CD4-positive, alpha-beta T cell treated with Interleukin-21 for 1 hour (primary cell): ENCODE data around the gene AGPS.
"Not testable (repeated sequence)": the region's sequence is repeated elsewhere in the genome, so short reads cannot be mapped to it uniquely, and the experiment has no call there.

Experiments used
- DNase-seq: peaks from one replicate; pipeline ENCODE4 v3.0.0-alpha.2; 2020

The AGPS gene

DNA sequence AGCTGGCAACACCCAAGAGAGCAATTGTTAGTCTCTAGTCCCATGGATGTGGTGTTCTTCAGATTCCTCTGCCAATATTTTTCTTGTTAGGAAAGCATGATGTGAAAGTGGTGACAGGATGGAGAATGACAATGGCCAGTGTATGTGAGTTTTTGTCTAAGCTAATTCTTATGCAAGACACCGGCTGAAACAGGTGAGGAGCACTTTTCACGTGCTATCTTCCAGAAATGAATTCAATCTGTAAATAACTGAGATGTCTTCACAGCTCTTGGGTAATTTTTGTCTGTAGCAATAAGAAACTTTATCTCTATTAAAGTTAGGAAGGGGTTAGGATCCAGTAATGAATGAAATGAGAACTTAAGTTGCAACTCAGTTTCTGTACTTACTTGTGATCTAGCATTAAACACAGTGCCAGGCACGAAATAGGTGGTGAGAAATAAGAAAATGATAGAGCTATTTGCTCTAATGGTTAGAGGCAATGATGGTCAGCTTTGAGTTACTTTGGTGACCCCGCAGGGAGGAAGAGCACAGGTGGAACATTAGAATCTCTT lies 676 bp upstream of the AGPS start:
- no peak for DNase-seq

DNA sequence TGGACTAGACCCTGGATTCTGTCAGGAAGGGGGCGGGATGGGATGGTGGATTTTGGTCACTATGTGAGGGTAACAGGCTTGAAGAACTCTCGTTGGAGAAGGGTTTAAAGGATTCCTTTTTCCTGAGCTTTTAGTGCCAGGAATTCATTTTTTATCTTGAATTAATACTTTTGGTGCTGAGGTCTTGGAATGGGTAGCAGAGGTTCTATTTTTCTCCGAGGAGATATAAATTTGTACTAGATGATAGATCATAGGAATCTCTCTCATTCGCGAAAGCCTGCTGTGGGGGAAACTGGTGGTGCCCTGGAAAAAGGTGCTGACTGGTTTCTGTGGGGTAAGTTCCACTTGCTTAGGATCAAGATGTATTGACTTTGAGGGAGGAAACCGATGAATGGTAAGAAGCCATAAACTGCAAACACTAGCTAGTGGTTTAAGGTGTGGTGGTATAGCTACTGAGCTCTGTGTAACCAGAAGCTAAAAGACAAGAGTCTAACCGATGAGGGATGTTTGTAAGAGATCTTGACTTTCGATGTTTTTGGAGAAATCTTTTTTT lies 706 bp downstream of the AGPS start:
- DNase-seq, result peak; percentile 13

DNA sequence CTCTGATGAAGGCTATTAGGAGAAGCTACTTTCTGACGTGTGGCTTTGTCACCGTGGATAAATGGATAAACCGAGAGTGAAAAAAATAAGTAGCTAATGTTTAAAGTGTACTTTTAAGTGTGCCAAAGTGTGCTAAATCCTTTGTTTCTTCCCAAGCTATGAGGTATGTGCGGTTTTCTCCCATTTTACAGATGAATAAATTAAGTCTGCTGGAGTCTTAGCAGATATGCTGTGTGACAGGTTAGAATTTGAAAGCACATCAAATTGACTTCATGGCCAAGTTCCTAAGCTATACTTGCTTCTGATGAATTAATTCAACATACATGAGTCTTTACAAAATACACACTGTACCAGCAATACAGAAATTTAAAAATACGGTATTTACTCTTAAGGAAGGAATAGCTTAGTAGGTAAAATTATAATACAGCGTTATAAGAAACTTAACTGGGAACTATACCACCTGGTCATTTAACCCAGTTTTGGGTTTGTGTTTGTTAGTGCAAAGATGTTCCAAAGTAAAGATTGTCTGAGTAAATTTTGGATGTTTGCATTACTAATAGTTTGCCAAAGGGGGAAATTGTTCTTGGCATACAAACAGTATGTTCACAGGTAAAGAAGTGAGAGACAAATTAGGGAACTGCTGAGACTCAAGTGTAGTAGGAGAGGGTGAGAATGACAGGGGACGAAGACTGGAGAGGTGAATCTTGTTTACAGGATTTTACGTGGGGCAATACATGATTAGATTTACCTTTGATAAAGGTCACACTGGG lies 1.4 kb downstream of the AGPS start:
- no peak for DNase-seq

DNA sequence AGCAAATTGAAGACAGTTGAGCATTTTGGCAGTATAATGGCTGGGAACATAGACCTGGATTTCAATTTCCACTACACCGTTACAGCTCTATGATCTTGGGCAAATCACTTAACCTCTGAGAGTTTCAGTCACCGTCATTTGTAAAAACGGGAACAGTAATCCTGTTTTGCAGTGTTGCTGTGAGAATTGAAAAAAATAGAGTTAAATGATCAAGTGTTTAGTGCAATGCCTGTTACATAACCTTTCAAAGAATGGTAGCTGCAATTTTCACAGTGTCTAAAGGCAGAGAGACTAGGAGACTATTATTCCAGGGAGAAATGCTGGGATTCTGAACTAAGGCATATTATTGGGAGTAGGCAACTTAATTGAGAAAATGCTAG lies 2.0 kb downstream of the AGPS start:
- no peak for DNase-seq

DNA sequence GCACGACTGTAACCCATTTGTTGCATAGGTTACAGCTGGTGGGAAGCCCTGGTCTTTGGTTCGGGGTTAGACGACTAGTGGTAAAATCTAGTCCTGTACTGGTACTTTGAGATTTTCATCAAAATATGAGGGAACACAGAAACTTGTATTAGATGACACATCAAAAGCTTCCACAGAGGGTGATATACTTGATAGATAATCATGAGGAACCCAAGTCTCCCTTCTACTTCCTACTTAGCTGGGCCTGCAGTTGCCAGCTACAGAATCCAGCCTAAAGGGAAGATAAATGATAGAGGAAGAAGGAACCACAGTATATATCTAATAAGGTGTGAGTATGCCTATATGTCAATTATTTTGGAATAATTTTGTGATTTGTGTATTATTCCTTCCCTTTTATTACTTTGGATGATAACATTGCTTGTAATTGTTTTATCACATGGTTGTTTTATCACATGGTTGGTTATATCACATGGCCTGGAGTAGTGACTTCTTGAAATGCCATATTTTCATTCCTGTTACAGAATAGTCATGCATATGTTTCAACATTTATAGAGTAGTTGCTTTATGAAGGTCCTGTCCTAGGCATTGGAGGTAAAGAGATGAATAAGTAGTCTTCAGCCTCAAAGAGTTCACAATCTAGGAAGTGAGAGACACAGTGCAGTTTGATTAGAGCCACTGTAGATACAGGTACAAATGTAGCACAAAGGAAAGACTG lies 2.9 kb downstream of the AGPS start:
- DNase-seq, result no peak

DNA sequence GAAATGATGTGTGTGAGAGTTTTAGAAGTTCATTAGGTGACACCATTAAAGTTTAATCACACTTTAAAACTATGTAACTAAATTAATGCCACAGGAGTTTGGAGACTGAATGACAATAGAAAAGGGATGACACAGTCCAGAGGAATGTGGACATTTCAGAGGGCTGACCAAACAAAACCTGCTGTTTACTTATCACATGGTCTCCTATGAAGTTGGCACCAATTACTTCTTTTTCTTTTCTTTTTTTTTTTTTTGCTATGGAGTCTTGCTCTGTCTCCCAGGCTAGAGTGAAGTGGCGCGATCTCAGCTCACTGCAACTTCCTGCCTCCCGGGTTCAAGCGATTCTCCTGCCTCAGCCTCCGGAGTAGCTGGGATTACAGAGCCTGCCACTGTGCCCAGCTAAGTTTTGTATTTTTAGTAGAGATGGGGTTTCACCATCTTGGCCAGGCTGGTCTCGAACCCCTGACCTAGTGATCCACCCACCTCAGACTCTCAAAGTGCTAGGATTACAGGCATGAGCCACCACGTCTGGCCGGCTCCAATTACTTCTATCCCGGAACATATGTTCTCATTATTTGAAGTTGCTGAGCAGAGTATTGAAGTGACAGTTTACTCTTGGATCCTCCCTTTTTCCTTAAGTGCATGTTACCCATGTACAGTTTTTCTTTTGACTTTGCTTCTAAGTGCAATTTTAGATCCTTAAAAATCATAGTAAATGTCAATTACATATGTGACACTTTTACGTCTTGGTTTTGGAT lies 4.3 kb downstream of the AGPS start:
- DNase-seq, result no peak

DNA sequence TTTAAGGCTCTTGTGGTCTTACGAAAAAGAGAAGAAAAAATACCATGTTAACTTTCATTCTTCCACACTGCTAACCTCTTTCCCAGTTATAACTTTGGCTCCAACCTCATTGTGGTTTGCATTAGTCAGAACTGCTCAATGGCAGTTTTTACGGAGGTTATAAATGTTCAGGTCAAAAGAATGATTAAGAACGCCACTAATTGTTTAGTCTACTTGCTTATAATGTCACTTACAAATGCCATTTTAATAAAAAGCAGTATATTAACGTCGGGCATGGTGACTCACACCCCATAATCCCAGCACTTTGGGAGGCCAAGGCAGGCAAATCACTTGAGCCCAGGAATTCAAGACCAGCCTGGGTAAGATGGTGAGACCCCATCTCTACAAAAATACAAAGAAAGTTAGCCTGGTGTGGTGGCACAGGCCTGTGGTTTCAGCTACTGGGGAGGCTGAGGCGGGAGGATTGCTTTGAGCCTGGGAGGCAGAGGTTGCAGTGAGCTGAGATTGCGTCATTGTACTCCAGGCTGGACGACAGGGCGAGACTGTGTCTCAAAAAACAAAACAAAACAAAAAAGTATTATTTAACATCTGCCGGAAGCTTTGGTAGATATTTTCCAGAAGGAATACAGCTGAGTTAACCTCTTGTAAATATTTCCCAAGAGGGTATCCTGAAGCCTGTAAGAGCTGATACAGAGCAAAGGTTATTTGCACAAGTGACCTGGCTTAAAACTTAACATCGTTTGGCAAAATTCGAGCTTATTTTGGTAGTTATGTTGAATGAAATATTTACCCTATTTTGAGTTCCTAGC lies 5.1 kb downstream of the AGPS start:
- DNase-seq, result no peak

DNA sequence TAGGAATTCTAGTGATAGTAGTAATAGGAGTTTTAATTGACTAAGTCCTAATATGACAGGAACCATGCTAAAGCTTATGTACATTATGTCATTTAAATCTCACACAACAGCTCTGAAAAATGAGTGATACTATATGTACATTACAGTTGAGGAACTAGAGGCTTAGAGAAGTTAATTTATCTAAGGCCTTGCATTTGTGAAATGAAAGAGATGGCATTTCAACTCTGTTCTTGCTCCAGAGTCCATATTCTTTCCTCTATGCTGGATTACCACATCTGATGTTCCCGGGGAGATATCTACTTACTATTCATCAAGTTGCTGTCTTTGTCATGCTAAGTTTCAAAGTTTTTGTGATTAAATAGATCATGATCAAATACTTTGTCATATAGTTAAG lies 5.7 kb downstream of the AGPS start:
- no peak for DNase-seq

DNA sequence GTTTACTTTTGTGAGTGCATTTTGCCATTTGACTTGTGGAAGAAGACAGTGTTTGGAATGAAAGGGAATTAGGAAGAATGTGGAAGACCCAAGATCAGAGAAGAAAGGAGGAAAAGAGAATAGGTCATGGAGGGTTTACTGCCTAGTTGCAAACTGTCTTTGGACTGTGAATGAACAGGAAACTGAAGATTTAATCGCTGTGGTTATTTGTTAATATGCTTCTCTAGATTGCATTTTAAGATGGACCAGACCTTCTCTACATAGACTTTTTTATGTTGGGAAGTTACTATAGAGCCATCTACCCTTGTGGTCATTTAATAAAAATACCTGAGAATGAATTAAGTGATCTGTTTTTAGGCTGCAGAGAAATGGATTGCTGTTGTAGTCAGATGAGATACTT lies 6.2 kb downstream of the AGPS start:
- DNase-seq, result no peak

DNA sequence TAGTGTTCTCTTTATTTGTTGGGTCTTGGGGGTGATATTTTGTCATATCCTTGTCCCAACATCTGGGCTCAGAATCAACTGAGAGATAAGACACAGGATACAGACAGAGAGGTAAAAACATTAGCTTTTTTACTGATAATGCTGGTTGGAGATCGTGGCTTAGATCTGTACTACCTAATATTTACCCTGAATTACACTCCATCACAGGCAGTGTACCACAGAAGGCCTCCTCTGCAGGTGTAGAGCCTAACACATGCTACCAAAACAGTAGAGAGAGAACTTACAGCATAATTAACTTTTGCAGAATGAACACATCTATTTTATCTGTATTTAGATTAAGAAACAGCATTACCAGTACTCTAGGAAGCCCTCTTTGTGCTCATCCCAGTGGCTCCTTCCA lies 6.8 kb downstream of the AGPS start:
- no peak for DNase-seq

DNA sequence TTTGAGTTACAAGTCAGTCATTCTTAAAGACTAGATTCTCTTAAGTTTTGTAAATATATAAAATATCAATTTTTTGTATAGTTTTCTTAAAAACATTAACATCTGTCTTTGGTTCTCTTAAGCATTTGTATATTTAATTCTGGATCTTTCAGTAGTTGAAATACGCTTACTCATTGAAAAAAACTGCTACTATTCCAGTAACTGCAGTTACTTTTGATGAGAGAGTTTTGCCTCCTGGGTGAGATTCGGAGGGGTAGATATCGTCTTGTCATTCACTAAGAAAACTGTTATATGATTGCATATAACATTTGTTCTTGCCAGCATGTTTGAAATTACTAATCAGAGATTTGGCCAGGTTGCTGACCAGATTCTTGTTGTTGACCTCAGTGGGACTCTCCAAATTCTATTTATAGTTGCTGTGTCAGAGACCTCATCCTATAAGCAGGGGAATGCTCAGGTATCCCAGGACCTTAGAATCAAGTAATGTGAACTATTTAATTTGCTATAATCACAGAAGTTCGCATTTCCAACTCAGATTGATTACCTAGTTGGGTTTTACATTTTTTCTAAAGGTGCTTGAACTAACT lies 7.9 kb downstream of the AGPS start:
- DNase-seq, result no peak

DNA sequence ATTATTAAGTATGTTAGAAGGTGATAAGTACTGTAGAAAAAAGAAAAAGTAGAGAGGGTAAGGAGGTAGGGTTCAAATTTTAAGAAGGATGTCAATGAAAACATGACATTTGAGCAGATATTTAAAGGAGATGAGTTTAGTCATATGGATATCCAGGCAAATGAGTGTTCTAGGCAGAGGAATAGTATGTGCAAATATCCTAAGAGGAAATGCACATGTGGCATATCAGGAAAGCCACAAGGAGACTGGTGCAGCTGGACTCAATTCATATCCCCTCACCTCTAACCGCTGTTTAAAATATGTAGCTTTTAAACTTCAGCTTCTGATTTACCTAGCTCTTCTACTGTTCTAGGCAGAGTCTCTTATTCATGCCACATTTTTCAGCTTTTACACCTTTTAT lies 9.5 kb downstream of the AGPS start:
- DNase-seq, result no peak

DNA sequence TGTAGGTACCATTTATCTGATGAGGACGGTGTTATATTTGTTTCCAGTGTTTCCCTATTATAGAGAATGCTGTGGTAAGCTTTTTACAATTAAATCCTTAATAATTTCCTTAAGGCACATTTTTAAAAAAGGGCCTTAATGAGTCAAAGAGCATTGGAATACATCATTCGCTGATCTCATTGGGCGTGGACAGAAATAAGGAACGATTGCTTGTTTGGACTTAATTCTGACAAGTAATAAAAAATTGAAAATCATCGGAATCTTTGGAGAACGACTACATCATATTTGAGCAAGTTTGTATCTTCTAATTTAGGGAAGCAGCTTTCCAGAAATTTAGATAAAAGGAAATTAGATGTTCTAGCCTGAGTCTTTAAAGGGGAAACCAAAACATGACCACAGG lies 11.3 kb downstream of the AGPS start:
- no peak for DNase-seq

DNA sequence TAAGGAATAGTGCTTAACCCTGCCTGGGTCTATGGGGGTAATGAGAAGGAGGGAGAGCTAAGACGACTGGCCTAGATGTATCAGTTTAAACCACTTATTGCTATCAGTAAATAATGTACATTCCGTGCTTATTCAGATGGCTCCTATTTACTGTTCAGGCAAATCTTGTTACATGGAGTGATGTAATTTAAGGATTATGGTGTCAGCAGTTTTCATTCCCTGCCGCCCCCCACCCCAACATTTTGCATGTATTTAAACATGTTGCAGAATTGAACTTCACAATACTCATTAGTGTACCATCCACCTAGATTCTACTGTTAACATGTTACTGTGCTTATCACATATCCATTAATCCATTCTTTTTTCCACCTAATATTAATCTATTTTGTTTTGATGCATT lies 11.7 kb downstream of the AGPS start:
- DNase-seq, result no peak

DNA sequence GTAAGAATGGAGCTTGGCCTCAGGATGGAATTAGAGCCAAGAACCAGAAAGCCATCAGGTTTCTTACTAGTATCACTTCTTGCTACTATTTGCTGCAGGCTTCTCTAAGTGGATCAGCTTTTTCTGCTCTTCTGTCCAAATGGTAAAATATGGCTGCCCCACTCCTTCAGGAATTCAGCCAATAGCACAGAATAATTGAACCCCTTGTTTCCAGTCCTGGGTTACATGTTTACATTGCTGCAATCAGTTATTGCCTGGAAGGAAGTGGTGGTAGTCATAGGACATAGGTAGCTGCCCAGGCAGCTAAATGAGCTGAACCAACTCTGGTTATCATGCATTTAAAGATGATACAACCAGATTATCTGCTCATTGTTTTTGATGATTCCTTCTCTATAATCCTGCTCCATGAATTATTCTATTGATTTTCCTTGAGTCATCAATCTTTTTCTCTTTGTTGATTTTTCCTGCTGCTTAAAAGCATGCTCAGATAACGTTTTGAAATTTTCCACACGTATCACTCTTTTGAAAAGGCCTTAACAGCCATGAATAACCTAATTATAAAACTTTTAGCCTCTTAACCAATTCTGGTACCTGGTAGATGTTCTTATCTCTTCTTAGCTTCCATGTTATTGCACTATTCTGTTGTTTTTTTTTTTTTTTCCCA lies 12.6 kb downstream of the AGPS start:
- DNase-seq, result no peak

DNA sequence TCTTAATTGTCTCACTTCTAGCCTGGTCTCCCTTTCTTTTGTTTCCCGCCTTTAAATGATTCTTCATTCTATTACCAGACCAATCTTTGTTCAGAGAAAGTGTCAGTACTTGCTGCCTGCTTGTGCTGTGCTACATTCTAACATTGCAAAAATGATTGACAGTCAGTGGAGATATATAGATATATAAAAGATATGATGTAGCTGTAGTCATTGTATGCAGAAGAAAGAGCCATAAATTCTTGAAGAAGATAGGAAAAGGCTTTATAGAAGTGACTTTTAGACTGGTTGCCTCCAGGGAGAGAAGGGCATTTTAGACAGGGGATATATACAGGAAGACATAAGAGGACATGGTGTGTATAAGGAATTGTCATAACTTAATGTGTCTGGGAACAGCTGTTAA lies 13.6 kb downstream of the AGPS start:
- no peak for DNase-seq

DNA sequence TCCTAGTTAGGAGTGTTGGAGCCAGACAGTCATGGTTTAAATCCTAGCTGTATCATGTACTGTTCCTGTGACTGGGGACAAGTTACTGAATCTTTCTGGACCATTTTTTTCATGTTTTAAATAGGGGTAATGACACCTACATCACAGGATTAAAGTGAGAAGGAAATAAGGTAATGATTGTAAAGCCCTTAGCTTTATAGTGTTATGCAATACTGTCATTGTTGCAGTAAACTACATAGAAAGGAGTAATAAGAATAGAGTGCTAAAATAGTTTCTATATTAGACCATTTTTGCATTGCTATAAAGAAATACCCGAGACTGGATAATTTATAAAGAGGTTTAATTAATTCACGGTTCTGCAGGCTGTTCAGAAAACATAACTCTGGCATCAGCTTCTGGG lies 14.5 kb downstream of the AGPS start:
- DNase-seq, result no peak

DNA sequence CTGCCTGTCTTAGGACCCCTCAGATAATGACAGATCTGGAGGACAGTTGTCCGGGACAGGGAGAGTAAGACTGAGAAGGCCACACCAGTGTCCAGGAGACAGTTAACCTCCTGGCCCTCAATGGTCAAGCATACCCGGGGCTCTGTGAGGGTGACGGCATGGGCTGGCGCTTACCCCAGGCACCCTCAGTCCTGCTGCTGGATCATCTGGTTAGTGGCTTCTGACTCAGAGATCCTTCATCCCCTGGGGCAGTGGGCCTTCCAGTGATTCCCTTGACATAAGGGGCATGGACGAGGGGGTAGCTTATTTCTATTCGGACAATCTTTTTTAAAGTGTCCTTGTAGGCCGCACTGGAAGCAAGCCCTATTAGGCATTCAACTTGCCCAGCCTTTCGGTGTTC lies 18.1 kb downstream of the AGPS start:
- DNase-seq, result not testable (repeated sequence)

DNA sequence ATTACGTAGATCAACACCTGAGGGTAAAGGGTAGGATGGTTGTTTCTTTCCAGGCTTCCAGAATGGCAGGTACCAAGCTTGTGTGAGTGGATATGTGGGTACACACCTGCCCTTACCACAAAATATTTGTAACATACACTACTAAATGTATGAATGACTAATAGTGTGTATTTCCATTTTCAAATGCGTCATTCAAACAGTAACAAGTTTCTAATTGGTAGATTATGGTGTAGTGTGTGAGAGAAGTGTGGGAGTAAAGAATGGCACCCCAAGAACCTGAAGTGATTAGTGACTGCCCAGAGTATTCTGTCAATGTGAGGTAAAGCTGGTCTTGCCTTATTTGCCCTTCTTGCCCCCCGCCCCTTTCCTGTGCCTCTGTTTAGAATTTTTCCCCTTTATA lies 21.1 kb downstream of the AGPS start:
- no peak for DNase-seq

DNA sequence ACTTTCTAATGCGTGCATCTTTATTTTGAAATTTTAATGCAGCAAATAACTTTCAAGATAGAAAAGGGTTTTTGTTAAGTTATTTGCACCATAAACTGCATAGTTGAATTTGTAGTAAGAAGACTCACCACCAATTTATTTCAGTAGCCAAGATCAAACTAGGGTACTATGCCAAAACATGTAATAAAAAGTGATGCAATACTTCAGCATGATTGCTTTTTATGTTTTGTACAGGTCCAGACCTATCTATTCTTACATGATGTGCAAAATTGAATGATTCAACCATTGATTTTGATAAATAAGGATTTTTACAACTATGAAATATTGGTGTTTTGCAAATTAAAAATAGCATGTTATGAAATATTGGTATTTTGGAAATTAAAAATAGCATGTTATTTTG lies 26.7 kb downstream of the AGPS start:
- DNase-seq, result no peak

DNA sequence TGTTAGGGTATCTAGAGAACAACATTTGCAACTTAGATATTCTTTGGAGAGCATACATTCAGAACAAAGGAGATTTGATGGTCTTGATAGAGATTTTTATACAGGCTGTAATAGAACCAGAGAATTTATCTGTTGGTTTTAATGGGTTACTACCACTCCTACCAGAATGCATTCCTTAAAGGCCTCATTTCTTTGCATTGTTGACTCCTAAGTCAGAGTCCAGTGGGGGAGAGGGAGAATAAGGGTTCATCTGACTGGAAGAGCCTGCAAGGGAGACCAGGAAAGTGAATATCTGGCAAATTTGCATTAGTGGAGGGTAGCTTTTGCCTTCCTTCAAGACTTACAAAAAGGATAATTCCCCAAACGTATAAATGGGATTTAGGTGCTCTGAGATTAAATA lies 29.7 kb downstream of the AGPS start:
- DNase-seq, result no peak

DNA sequence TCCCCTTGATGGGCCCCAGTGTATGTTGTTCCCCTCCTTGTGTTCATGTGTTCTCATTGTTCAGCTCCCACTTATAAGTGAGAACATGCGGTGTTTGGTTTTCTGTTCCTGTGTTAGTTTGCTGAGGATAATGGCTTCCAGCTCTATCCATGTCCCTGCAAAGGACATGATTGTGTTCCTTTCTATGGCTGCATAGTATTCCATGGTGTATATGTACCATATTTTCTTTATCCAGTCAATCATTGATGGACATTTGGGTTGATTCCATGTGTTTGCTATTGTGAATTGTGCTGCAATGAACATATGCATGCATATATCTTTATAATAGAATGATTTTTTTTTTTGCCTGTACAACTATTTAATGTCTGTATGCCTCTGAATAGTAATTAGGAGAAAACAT lies 31.5 kb downstream of the AGPS start:
- not testable (repeated sequence) for DNase-seq
